Colonic mucosa (tissue), 4 donors: ENCODE data around the gene NCK2. TPM values are rescaled to one million over a fixed set of nuclear protein-coding genes. Genes with fewer than 3 reads are reported as not detected.

ENCODE experiments used
- DNase-seq: peaks from one replicate; pipeline ENCODE4 v3.0.0-alpha.2; 2020
- H3K27ac ChIP-seq: fragments of 200-600 bp; one replicate; pipeline ENCODE4 v1.8.0; 2021
- H3K27me3 ChIP-seq: fragments of 200-600 bp; one replicate; pipeline ENCODE4 v1.8.0; 2021
- H3K36me3 ChIP-seq: fragments of 200-600 bp; one replicate; pipeline ENCODE4 v1.8.0; 2021
- H3K4me1 ChIP-seq: fragments of 200-600 bp; one replicate; pipeline ENCODE4 v1.8.0; 2021; ENCODE audit warnings: mild to moderate bottlenecking
- H3K4me3 ChIP-seq: fragments of 200-600 bp; one replicate; pipeline ENCODE4 v1.8.0; 2021
- H3K9ac ChIP-seq, 2 donors: one replicate each; pipeline ENCODE4 v1.7.0; 2013; ENCODE audit warnings: control low read depth in 2 of 2, low read depth in 2 of 2, low read length in 2 of 2
- H3K9me3 ChIP-seq: fragments of 200-600 bp; one replicate; pipeline ENCODE4 v1.8.0; 2021
- intact Hi-C: fragments of 100-400 bp; cut with DNase I; formaldehyde crosslinking; loops from one replicate; pipeline ENCODE4 v1.14.1; 2022
- total RNA-seq, 2 donors: library from RNA; stranded (reverse); fragmentation: NEBNext Ultra II Directional in 1 of 2; extraction: Animal tissue kit (Norgen Biotek cat#: 25700) in 1 of 2; gene quantifications; one replicate each; pipeline ENCODE4 v1.2.1, GENCODE V29; 2021
- TF ChIP-seq, protein P1 (sequence below): fragments of 200-600 bp; IDR thresholded peaks from one replicate; pipeline ENCODE4 v1.8.0; 2022; ENCODE audit warnings: antibody characterized with exemption, mild to moderate bottlenecking
- donor health status: healthy.
- donor health status: DM: no; HTN: no; CAD: no.
- donor health status: DM: no; HTN: no; CAD: no.

NCK2 gene
- total RNA-seq, 2 donors from 2014 or later = 51.3 to 67.5 TPM

DNA sequence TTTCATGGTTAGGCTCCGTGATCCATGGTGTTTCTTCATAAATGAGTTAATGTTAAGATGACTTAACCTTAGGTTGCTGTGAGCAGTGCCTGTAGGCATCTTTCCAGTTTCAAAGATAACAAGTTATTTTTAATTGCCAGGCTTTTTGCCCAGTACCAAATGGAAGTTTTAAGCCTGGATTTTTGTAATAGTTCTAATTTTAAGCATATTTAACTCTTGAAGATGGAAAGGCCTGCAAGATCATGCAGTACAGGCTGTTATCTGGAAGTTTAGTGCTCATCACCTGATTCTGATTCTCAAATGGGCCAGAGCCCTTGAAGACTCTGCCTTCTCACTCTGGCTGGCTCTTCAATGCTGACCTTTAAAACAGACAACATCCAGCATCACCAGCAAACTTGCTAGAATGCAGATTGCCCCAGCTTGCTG is 141.3 kb downstream of the NCK2 start:
- DNase-seq = no peak
- Histone ChIP-seq H3K9ac (no peak overlapping the region), H3K4me3 (no peak overlapping the region), H3K4me1 (no peaks in the 10 kb centered on the region), H3K27ac (no peak overlapping the region), H3K36me3 (peaks cover 4% of the 10 kb centered on the region), H3K9me3 (no peaks in the 10 kb centered on the region), H3K27me3 (no peaks in the 10 kb centered on the region)
- TF ChIP-seq, protein P1, sequence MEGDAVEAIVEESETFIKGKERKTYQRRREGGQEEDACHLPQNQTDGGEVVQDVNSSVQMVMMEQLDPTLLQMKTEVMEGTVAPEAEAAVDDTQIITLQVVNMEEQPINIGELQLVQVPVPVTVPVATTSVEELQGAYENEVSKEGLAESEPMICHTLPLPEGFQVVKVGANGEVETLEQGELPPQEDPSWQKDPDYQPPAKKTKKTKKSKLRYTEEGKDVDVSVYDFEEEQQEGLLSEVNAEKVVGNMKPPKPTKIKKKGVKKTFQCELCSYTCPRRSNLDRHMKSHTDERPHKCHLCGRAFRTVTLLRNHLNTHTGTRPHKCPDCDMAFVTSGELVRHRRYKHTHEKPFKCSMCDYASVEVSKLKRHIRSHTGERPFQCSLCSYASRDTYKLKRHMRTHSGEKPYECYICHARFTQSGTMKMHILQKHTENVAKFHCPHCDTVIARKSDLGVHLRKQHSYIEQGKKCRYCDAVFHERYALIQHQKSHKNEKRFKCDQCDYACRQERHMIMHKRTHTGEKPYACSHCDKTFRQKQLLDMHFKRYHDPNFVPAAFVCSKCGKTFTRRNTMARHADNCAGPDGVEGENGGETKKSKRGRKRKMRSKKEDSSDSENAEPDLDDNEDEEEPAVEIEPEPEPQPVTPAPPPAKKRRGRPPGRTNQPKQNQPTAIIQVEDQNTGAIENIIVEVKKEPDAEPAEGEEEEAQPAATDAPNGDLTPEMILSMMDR = no peak
- intact Hi-C loops = loop anchor here (5.0 kb wide), 1 partner anchor 309 kb away; no protein-coding TSS in a partner anchor

DNA sequence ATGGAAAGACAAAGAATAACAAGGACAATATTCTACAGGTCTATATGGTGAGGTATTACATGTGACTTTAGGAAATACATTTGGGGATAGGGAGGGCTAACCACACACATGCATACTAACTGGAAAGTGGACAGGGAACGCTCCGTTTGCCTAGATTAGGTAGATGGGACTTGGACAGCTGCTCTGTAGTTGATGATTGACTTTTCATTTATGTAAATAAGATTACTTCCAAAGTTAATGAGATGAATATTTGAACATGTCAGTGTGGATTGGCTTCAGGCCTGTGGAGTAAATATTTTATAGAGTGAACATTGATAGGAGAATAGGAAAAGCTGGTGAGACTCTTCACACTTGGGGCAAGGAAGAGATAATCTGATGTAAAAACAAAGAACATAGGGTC is 142.0 kb downstream of the NCK2 start:
- no peak for DNase-seq
- no peak overlapping the region for H3K9ac ChIP-seq
- H3K36me3 ChIP-seq = peaks cover under 1% of the 10 kb centered on the region
- H3K4me3 ChIP-seq = no peak overlapping the region
- intact Hi-C loops = loop anchor here (5.0 kb wide), 1 partner anchor 309 kb away; no protein-coding TSS in a partner anchor
- H3K4me1 ChIP-seq = no peaks in the 10 kb centered on the region
- no peaks in the 10 kb centered on the region for H3K27me3 ChIP-seq
- TF ChIP-seq, protein P1 = no peak
- H3K9me3 ChIP-seq = no peaks in the 10 kb centered on the region
- no peak overlapping the region for H3K27ac ChIP-seq

DNA sequence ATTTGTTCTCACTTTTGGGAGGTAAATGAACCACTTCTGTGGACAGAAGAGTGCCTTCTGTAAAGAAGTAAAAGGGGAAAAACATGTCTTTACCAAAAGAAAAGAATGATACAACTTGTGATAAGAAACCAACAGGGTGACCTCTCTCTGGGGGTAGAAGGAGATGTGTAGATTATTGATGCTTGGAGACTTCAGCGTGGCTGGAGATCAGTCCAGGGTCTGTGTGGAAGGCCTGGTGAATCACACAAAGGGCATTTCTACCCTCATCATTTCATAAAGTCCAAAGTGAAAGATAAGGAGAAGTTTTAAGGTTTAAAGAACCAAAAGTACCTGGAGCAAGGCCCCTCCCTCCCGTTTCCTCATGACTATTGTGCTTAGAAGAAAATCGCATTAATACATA is 142.5 kb downstream of the NCK2 start:
- Histone ChIP-seq H3K27ac (no peak overlapping the region), H3K9me3 (no peaks in the 10 kb centered on the region), H3K9ac (no peak overlapping the region), H3K4me3 (no peak overlapping the region), H3K27me3 (no peaks in the 10 kb centered on the region), H3K4me1 (no peaks in the 10 kb centered on the region), H3K36me3 (no peaks in the 10 kb centered on the region)
- TF ChIP-seq, protein P1 = no peak
- intact Hi-C loops = loop anchor here (5.0 kb wide), 1 partner anchor 310 kb away; no protein-coding TSS in a partner anchor
- DNase-seq = no peak

DNA sequence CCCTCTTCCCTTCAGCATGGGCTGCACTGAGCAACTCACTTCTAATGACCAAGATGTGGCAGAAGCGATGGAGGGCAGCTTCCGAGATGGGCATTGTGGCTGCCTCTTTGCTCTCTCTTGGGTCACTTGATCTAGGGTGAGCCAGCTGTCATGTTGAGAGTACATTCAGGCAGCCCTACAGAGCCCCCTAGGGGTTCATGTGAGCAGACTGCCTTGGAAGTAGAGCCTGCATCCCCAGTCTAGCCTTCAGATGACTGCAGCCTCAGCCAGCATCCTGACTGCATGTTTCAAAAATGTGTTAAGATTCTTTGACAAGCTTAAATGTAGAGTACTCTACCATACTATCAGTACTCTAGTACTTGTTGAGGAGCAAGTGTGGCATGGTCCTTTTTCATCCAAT is 143.9 kb downstream of the NCK2 start:
- no peak overlapping the region for H3K4me3 ChIP-seq
- no peak for DNase-seq
- no peaks in the 10 kb centered on the region for H3K36me3 ChIP-seq
- H3K27ac ChIP-seq = no peak overlapping the region
- H3K27me3 ChIP-seq = no peaks in the 10 kb centered on the region
- H3K4me1 ChIP-seq = no peaks in the 10 kb centered on the region
- H3K9ac ChIP-seq = no peak overlapping the region
- H3K9me3 ChIP-seq = no peaks in the 10 kb centered on the region
- TF ChIP-seq, protein P1 = no peak
- intact Hi-C loops = loop anchor here (5.0 kb wide), 1 partner anchor 311 kb away; no protein-coding TSS in a partner anchor

DNA sequence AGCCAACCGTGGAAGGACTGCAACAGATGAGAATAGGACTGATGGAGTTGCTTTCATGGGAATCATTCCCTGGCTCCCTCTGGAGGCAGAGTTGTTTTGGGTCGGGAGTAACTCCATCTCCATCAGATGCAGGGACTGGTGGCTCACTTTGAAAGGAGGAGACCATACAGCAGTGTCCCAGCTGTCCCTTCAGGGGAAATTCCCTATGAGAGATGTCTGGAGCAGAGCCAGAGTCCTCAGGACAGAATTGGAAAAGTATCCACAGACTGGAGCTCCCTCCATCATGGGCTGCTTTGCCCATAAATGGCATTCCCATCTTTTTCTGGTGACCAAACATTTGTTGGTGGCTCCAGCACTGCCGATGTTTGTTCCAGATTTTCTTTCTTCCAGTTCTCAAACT is 144.3 kb downstream of the NCK2 start:
- no peaks in the 10 kb centered on the region for H3K27me3 ChIP-seq
- no peak for DNase-seq
- H3K4me1 ChIP-seq = no peaks in the 10 kb centered on the region
- no peak overlapping the region for H3K4me3 ChIP-seq
- intact Hi-C loops = loop anchor here (5.0 kb wide), 1 partner anchor 312 kb away; no protein-coding TSS in a partner anchor
- no peaks in the 10 kb centered on the region for H3K36me3 ChIP-seq
- no peak overlapping the region for H3K9ac ChIP-seq
- no peak overlapping the region for H3K27ac ChIP-seq
- TF ChIP-seq, protein P1 = no peak
- no peaks in the 10 kb centered on the region for H3K9me3 ChIP-seq
